KMS-11 (cell line): ENCODE data around the gene DLG1.

Experiments
- H2AFZ ChIP-seq: fragments of 200-600 bp; sonication (generic); 2 replicates; pipeline ENCODE4 v1.6.1; 2016; ENCODE audit warnings: antibody characterized with exemption, mixed run types, low read depth
- H3K27ac ChIP-seq: fragments of 200-600 bp; sonication (generic); 2 replicates; pipeline ENCODE4 v1.6.1; 2016; ENCODE audit warnings: mild to moderate bottlenecking, mixed run types
- H3K27me3 ChIP-seq: fragments of 200-600 bp; sonication (generic); 2 replicates; pipeline ENCODE4 v1.6.1; 2017; ENCODE audit warnings: mild to moderate bottlenecking, low read depth, mixed run types, moderate library complexity; ENCODE audit not compliant: insufficient read depth
- H3K36me3 ChIP-seq: fragments of 200-600 bp; sonication (generic); 2 replicates; pipeline ENCODE4 v1.6.1; 2017; ENCODE audit warnings: mild to moderate bottlenecking, mixed run types; ENCODE audit not compliant: insufficient read depth
- H3K4me1 ChIP-seq: fragments of 200-600 bp; sonication (generic); 2 replicates; pipeline ENCODE4 v1.6.1; 2016; ENCODE audit warnings: mild to moderate bottlenecking, low read depth, mixed run types; ENCODE audit not compliant: poor library complexity, severe bottlenecking
- H3K4me2 ChIP-seq: fragments of 200-600 bp; sonication (generic); 2 replicates; pipeline ENCODE4 v1.7.0; 2016; ENCODE audit warnings: mild to moderate bottlenecking, mixed run types
- H3K4me3 ChIP-seq: fragments of 200-600 bp; sonication (generic); IDR thresholded peaks from 2 replicates; pipeline ENCODE4 v1.6.1; 2017; ENCODE audit warnings: low read depth, low read length, mixed read lengths; ENCODE audit not compliant: insufficient read depth
- H3K79me2 ChIP-seq: fragments of 200-600 bp; sonication (generic); 2 replicates; pipeline ENCODE4 v1.6.1; 2016; ENCODE audit warnings: low read depth, mixed run types; ENCODE audit not compliant: insufficient read depth
- H3K9ac ChIP-seq: fragments of 200-600 bp; sonication (generic); 2 replicates; pipeline ENCODE4 v1.6.1; 2016; ENCODE audit warnings: mild to moderate bottlenecking, mixed run types
- H4K20me1 ChIP-seq: fragments of 200-600 bp; sonication (generic); 2 replicates; pipeline ENCODE4 v1.6.1; 2016; ENCODE audit warnings: mild to moderate bottlenecking, mixed run types; ENCODE audit not compliant: insufficient read depth
- TF ChIP-seq, protein P1 (sequence below): fragments of 200-600 bp; sonication (generic); conservative IDR thresholded peaks from 2 replicates; pipeline ENCODE4 v1.6.1; 2017; ENCODE audit warnings: low read depth, mild to moderate bottlenecking, antibody characterized with exemption, low read length, moderate library complexity, mixed read lengths

Gene DLG1

DNA sequence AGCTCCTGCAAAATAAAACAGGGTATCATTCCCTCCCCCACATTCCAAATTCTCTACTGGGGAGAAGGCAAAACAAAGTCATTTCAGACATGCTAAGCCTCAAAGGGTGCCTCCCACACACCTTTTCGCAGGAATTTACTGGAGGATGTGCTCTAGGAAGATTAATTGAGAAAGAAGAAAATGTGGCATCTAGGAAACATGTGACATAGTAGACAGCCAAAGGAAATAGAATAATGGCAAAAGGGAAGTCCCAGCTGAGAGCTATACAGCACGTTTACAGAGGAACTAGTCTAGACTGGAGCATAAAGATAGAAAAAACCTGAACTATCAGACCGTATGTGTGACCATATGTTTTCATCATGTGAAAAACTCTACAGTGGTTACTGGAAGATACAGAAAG lies 210.0 kb downstream of the DLG1 start:
- Histone ChIP-seq H3K9ac (no peak overlapping the region), H4K20me1 (no peaks in the 10 kb centered on the region), H3K4me1 (no peaks in the 10 kb centered on the region), H3K27me3 (no peaks in the 10 kb centered on the region), H3K4me3 (no peak overlapping the region), H3K36me3 (no peaks in the 10 kb centered on the region), H3K4me2 (no peak overlapping the region), H2AFZ (no peak overlapping the region), H3K79me2 (no peaks in the 10 kb centered on the region), H3K27ac (no peak overlapping the region)
- TF ChIP-seq, protein P1, sequence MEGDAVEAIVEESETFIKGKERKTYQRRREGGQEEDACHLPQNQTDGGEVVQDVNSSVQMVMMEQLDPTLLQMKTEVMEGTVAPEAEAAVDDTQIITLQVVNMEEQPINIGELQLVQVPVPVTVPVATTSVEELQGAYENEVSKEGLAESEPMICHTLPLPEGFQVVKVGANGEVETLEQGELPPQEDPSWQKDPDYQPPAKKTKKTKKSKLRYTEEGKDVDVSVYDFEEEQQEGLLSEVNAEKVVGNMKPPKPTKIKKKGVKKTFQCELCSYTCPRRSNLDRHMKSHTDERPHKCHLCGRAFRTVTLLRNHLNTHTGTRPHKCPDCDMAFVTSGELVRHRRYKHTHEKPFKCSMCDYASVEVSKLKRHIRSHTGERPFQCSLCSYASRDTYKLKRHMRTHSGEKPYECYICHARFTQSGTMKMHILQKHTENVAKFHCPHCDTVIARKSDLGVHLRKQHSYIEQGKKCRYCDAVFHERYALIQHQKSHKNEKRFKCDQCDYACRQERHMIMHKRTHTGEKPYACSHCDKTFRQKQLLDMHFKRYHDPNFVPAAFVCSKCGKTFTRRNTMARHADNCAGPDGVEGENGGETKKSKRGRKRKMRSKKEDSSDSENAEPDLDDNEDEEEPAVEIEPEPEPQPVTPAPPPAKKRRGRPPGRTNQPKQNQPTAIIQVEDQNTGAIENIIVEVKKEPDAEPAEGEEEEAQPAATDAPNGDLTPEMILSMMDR: no peak

DNA sequence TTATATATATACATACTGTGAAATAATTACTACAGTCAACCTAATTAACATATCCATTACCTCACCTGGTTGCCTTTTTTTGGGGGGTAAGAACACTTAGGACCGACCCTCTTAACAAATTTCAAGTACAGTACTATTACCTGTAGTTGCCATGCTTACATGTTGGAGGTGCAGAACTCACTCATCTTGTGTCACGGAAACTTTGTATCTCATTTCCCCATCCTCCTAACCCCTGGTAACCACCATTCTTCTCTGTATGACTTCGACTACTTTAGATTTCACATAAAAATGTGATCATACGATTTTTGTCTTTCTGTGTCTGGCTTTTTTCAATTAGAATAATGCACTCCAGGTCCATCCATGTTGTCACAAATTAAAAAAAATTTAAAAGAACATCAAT lies 213.3 kb downstream of the DLG1 start:
- Histone ChIP-seq H3K79me2 (no peaks in the 10 kb centered on the region), H3K4me1 (no peaks in the 10 kb centered on the region), H2AFZ (no peak overlapping the region), H3K27ac (no peak overlapping the region), H3K4me3 (no peak overlapping the region), H3K36me3 (no peaks in the 10 kb centered on the region), H3K9ac (no peak overlapping the region), H3K4me2 (no peak overlapping the region), H4K20me1 (no peaks in the 10 kb centered on the region), H3K27me3 (no peaks in the 10 kb centered on the region)
- TF ChIP-seq, protein P1: no peak

DNA sequence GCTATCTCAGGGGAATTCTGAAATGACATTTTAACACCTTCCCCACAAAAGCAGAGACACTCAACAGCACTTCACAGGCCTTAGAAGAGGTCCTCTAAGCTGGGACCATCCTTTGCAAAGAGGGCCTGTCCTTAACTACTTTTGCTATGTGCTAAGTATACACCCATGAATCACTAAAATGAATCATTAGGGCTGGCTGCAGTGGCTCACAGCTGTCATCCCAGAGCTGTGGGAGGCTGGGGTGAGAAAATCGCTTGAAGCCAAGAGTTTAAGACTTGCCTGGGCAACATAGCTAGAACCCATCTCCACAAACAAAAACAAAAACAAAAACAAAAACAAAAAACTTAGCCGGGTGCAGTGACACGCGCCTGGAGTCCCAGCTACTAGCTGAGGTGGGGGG lies 214.9 kb downstream of the DLG1 start:
- H3K9ac ChIP-seq: no peak overlapping the region
- no peak overlapping the region for H3K4me3 ChIP-seq
- H3K27me3 ChIP-seq: no peaks in the 10 kb centered on the region
- no peaks in the 10 kb centered on the region for H3K36me3 ChIP-seq
- H4K20me1 ChIP-seq: no peaks in the 10 kb centered on the region
- H3K4me2 ChIP-seq: no peak overlapping the region
- H3K4me1 ChIP-seq: no peaks in the 10 kb centered on the region
- TF ChIP-seq, protein P1: no peak
- no peak overlapping the region for H3K27ac ChIP-seq
- no peak overlapping the region for H2AFZ ChIP-seq
- no peaks in the 10 kb centered on the region for H3K79me2 ChIP-seq

DNA sequence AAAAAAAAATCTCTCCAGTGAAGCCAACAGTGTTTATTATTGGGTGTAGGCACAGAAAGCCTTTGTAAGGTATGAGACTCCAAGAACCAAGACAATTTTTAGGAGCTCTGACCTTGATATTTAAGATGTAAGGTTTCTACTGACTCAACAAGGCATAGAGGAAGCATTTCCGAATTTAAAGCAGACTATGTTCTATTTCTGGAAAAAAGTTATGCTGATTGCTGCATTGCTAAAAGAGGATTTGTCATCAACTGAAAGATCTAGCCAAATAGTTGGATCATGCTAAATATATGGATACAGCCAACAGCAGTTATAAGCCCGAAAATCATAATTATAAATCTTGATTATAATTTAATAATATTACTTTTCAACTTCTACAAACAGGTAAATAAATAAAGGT lies 215.5 kb downstream of the DLG1 start:
- H4K20me1 ChIP-seq: no peaks in the 10 kb centered on the region
- H2AFZ ChIP-seq: no peak overlapping the region
- no peak overlapping the region for H3K4me3 ChIP-seq
- no peaks in the 10 kb centered on the region for H3K27me3 ChIP-seq
- H3K36me3 ChIP-seq: no peaks in the 10 kb centered on the region
- TF ChIP-seq, protein P1: no peak
- no peak overlapping the region for H3K4me2 ChIP-seq
- no peak overlapping the region for H3K27ac ChIP-seq
- no peaks in the 10 kb centered on the region for H3K79me2 ChIP-seq
- H3K4me1 ChIP-seq: no peaks in the 10 kb centered on the region
- no peak overlapping the region for H3K9ac ChIP-seq

DNA sequence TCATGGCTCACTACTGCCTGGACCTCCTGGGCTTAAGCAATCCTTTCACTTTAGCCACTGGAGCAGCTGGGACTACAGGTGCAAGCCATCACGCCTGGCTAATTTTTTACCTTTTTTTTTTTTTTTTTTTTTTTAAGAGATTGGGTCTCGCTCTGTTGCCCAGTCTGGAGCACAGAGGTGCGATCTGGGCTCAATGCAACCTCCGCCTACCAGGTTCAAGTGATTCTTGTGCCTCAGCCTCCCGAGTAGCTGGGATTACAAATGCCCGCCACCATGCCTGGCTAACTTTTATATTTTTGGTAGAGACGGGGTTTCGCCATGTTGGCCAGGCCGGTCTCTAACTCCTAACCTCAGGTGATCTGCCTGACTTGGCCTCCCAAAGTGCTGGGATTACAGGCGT lies 218.1 kb downstream of the DLG1 start:
- TF ChIP-seq, protein P1: no peak
- Histone ChIP-seq H3K4me2 (no peak overlapping the region), H3K36me3 (no peaks in the 10 kb centered on the region)

More for the DNA sequence above, 218.1 kb downstream of the DLG1 start:
- Histone ChIP-seq H3K9ac (no peak overlapping the region), H3K4me1 (no peaks in the 10 kb centered on the region), H3K79me2 (no peaks in the 10 kb centered on the region), H3K4me3 (no peak overlapping the region), H3K27me3 (no peaks in the 10 kb centered on the region), H4K20me1 (no peaks in the 10 kb centered on the region), H3K27ac (no peak overlapping the region), H2AFZ (no peak overlapping the region)
